IPS DF 6.9 (cell line): ENCODE measurements around the gene UBE2I.

Experiments used
- DNase-seq: peaks from one replicate; pipeline ENCODE4 v3.0.0-alpha.2; 2013; ENCODE audit warnings: low read depth, low spot score
- H3K27ac ChIP-seq: one replicate; pipeline ENCODE4 v1.5.1; 2013; ENCODE audit warnings: low read length, control low read depth
- H3K27me3 ChIP-seq: 2 replicates; pipeline ENCODE4 v1.6.1; 2013; ENCODE audit warnings: mild to moderate bottlenecking, low read length; ENCODE audit not compliant: control insufficient read depth, insufficient read depth
- H3K36me3 ChIP-seq: 2 replicates; pipeline ENCODE4 v1.6.1; 2013; ENCODE audit warnings: low read length; ENCODE audit not compliant: control insufficient read depth, insufficient read depth
- H3K4me1 ChIP-seq: 2 replicates; pipeline ENCODE4 v1.6.1; 2013; ENCODE audit warnings: low read length; ENCODE audit not compliant: control insufficient read depth, insufficient read depth
- H3K4me3 ChIP-seq: 2 replicates; pipeline ENCODE4 v1.5.1; 2013; ENCODE audit warnings: mild to moderate bottlenecking, low read length
- H3K9me3 ChIP-seq: 2 replicates; pipeline ENCODE4 v1.6.1; 2013; ENCODE audit warnings: low read length, inconsistent platforms; ENCODE audit not compliant: control insufficient read depth, insufficient read depth
- WGBS: extraction: QIAGEN DNeasy Blood & Tissue Kit; methylation state at CpG from one replicate; pipeline ENCODE4 v1.1.7; 2013; ENCODE audit warnings: mixed read lengths, missing lambda C conversion rate; ENCODE audit not compliant: insufficient read length, insufficient coverage; 5-methylcytosine and 5-hydroxymethylcytosine counted together

UBE2I gene

DNA sequence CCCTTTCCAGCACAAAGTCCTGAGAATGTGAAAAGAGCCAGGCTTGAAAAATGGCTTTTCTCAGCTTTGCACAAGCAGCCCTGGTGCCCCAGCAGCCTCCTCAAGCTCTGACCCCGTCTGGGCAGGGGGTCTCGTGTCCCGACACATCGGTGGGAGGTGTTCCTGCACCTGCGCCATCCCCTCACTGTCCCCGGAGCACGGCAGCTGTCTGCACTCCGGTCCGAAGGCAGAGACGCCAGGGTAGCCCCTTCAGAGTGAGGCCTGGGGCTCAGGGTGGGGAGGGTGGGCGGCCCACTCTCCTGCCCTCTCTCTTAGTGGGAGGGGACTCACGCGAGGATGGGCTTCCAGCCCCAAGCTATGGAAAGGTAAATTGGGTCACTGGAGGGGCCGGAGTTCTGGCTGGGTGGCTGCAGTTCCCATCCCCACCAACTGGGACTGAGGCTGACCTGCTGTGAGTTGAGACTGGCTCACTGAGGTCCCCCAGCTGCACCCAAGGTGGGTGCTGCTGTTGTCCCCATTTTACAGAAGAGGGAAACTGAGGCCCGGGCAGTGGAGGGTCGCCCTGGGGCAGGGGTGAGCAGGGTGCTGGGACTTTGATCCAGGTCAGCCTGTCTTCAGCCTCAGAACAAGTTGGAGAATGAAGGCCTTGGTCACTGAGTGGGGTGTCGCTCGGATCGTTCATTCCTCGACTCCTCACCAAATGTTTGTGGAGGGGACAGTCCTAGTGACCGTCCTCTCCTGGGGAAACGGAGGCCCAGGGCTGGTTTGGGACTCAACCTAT, 21.7 kb downstream of the UBE2I start:
- Histone ChIP-seq H3K9me3 (no peaks in the 10 kb centered on the region), H3K4me3 (no peak overlapping the region), H3K27me3 (peaks cover 13% of the 10 kb centered on the region; the same call in 1 of the 2 replicates), H3K27ac (no peak overlapping the region), H3K4me1 (peaks cover 2% of the 10 kb centered on the region; the same call in 1 of the 2 replicates), H3K36me3 (no peaks in the 10 kb centered on the region)
- no CpG with 5 or more reads among the region's 22 CpGs for WGBS
- no peak for DNase-seq

- Histone ChIP-seq H3K4me3 (peak overlapping the region; percentile 4; the same call in 1 of the 2 replicates), H3K36me3 (no peaks in the 10 kb centered on the region), H3K9me3 (no peaks in the 10 kb centered on the region), H3K27me3 (peaks cover 13% of the 10 kb centered on the region; the same call in 1 of the 2 replicates), H3K4me1 (peaks cover 2% of the 10 kb centered on the region; the same call in 1 of the 2 replicates), H3K27ac (no peak overlapping the region)
- WGBS, result no CpG with 5 or more reads among the region's 34 CpGs
- DNase-seq, result peak; percentile 94
Measured at GRCh38 chr16:1331712-1332617, 22.5 kb downstream of the UBE2I start.

- no peaks in the 10 kb centered on the region for H3K36me3 ChIP-seq
- H3K4me1 ChIP-seq, result peaks cover 2% of the 10 kb centered on the region; the same call in 1 of the 2 replicates
- no peak overlapping the region for H3K27ac ChIP-seq
- peaks cover 13% of the 10 kb centered on the region; the same call in 1 of the 2 replicates for H3K27me3 ChIP-seq
- DNase-seq, result no peak
- no peaks in the 10 kb centered on the region for H3K9me3 ChIP-seq
- no CpG with 5 or more reads among the region's 26 CpGs for WGBS
- no peak overlapping the region; the same call in 1 of the 2 replicates for H3K4me3 ChIP-seq
Measured at GRCh38 chr16:1332618-1333148, 23.2 kb downstream of the UBE2I start.

GRCh38 chr16:1333149-1333812, 23.8 kb downstream of the UBE2I start, which contains the start of gene BAIAP3:
Gene BAIAP3, plus strand, starts transcription at chr16:1333645. Its CDS starts 4,905 bp downstream, at chr16:1338550.
- no peak for DNase-seq
- WGBS, result no CpG with 5 or more reads among the region's 83 CpGs
- Histone ChIP-seq H3K4me3 (peak within 1 kb of the TSS; percentile 52; the same call in 1 of the 2 replicates), H3K36me3 (no peaks in the 10 kb centered on the region), H3K27ac (no peak within 1 kb of the TSS), H3K4me1 (peaks cover 2% of the 10 kb centered on the region; the same call in 1 of the 2 replicates), H3K27me3 (peaks cover 13% of the 10 kb centered on the region; the same call in 1 of the 2 replicates), H3K9me3 (no peaks in the 10 kb centered on the region)

- Histone ChIP-seq H3K27me3 (peaks cover 13% of the 10 kb centered on the region; the same call in 1 of the 2 replicates), H3K36me3 (no peaks in the 10 kb centered on the region), H3K27ac (no peak overlapping the region), H3K4me3 (peak overlapping the region; percentile 35; the same call in 1 of the 2 replicates), H3K9me3 (no peaks in the 10 kb centered on the region), H3K4me1 (peaks cover 2% of the 10 kb centered on the region; the same call in 1 of the 2 replicates)
- DNase-seq, result no peak
- WGBS, result no CpG with 5 or more reads among the region's 78 CpGs
Measured at GRCh38 chr16:1333854-1334700, 24.6 kb downstream of the UBE2I start.

DNA sequence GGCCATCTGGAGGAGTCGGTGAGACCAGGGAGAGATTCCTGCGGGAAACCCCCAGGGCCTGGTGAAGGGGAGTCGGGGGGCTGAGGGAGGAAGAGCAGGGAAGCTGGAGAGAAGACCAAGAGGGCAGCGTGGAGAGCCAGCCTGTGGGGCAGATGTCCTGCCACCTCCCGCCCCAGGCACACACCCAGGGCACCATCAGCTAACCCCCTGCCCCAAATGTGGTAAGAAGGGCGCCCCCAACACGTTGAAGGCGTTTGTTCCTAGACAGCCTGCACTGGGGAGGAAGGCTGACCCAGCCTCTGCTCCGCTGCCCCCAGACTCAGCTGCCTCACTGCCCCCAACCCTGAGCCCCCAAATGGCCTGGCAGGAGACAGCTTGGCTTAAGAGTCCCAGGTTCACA, 25.3 kb downstream of the UBE2I start:
- Histone ChIP-seq H3K27me3 (peaks cover 13% of the 10 kb centered on the region; the same call in 1 of the 2 replicates), H3K4me3 (no peak overlapping the region), H3K36me3 (no peaks in the 10 kb centered on the region), H3K4me1 (peaks cover 2% of the 10 kb centered on the region; the same call in 1 of the 2 replicates), H3K9me3 (no peaks in the 10 kb centered on the region), H3K27ac (no peak overlapping the region)
- no peak for DNase-seq
- no CpG with 5 or more reads among the region's 9 CpGs for WGBS

DNA sequence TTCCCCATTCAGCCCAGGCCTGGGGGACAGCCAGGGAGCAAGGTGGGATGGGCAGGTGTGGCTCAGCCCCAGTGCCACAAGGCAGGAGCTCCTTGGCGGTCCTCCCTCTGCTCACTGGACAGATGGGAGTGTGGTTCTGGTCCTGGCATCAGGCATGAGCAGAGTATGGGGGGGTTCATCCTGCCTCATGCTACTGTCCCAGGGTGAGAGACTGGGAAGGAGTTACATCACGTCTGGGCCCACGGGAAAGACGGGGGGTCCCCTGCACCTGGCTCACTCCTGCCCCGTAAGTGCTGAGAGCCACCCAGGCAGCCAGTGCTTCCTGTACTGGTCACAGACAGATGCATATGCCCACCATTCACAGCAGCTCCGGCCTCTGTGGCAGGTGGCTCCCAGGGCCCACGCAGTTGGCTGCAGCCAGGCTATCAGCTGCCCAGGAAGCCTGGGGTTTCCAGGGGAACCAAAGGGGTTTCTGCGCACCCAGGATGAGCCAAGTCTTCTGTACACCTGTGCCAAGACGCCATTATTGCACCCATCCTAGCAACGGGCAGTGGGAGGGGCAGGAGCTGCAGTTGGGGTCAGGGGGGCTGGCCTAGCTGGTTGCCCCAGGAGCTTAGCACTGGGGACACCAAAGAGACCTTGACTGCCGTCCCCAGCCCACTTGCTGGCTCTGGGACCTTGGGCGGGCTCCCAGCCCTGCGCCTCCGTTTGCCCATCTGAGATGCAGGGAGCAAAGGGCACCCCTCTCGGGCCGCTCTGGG, 26.0 kb downstream of the UBE2I start:
- Histone ChIP-seq H3K27me3 (peaks cover 13% of the 10 kb centered on the region; the same call in 1 of the 2 replicates), H3K4me3 (no peak overlapping the region), H3K4me1 (peaks cover 2% of the 10 kb centered on the region; the same call in 1 of the 2 replicates), H3K27ac (no peak overlapping the region), H3K9me3 (no peaks in the 10 kb centered on the region), H3K36me3 (no peaks in the 10 kb centered on the region)
- no peak for DNase-seq
- no CpG with 5 or more reads among the region's 16 CpGs for WGBS

DNA sequence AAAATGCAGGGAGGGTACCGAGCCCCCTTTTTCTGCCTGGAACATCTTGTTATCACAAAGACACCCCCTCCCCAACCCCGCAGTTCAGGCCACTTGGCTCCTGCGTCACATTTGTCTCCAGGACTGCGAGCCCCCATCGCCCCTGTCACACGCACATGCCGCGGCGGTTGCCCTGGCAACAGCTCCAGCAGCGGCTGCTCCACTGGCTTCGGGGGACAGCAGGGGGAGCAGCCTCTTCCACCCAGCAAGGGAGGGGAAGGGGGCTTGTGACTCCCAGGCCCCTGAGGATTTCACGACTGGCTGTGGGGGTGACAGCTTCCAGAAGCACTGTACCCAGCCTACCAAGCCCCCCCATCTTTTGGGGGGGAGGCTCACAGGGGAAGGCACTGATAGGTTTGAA, 26.6 kb downstream of the UBE2I start:
- Histone ChIP-seq H3K4me1 (peaks cover 2% of the 10 kb centered on the region; the same call in 1 of the 2 replicates), H3K27ac (no peak overlapping the region), H3K9me3 (no peaks in the 10 kb centered on the region), H3K27me3 (peaks cover 13% of the 10 kb centered on the region; the same call in 1 of the 2 replicates), H3K36me3 (no peaks in the 10 kb centered on the region), H3K4me3 (no peak overlapping the region)
- DNase-seq, result no peak
- no CpG with 5 or more reads among the region's 12 CpGs for WGBS
